Medulla oblongata (tissue), 1 donor: Measurements from ENCODE around the gene SPATA25.

ENCODE experiments used
- DNase-seq: peaks from one replicate; pipeline ENCODE4 v3.0.0-alpha.2; 2015; ENCODE audit errors: extremely low spot score

The SPATA25 gene

DNA sequence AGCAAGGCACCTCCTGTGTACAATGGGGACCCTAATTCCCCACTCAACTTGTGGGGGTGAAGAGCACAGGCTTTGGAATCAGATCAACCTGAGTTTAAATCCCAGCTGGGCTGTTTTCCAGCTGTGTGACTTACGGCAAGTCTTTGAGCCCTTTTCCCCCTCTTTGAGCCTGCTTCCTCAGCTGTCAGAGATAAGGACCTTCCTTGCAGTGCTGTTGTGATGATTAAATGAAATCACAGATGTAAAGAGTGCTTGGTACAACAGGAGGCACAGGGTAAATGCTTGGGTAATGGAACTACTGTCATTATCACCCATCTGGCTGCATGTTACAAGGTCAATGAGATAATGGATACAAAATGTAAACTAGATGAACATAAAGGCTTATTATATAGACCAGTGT lies 50.6 kb downstream of the SPATA25 start:
- DNase-seq = no peak
